Measurements from ENCODE around the gene MYO9A.

The MYO9A gene

GRCh38 chr15:72156928-72157327, 39.0 kb upstream of the MYO9A start:
- Histone ChIP-seq H3K36me3 (ENCODE audit: control insufficient read depth in 2 of 2, insufficient read depth in 1 of 2, low read length in 2 of 2) (no peaks in the 10 kb centered on the region), H3K4me1 (ENCODE audit: control insufficient read depth, insufficient read depth, low read length) (peaks cover 13% of the 10 kb centered on the region), H3K9me3 (ENCODE audit: control insufficient read depth, insufficient read depth, low read depth, low read length) (no peaks in the 10 kb centered on the region), H3K27ac (ENCODE audit: extremely low read depth, low read depth, low read length) (no peak overlapping the region), H3K4me3 (ENCODE audit: low read depth, low read length) (no peak overlapping the region)
- no peak for TF ChIP-seq ZNF768 (tag by site-specific recombination; IDR thresholded peaks at IDR 0.05)
- no peak for TF ChIP-seq ZNF518A (tag by site-specific recombination; conservative IDR thresholded peaks at IDR 0.05; ENCODE audit: low read depth)
- TF ChIP-seq WT1 (tag by site-specific recombination; IDR thresholded peaks at IDR 0.05): no peak
- no peak for TF ChIP-seq KLF16 (tag by site-specific recombination; IDR thresholded peaks at IDR 0.05)
- no peak for TF ChIP-seq ZNF112 (tag by site-specific recombination; IDR thresholded peaks at IDR 0.05)
- no peak for TF ChIP-seq ZNF114 (tag by site-specific recombination; IDR thresholded peaks at IDR 0.05)
- ChIA-PET CTCF (interaction anchor here (0.6 to 2.8 kb wide), 36 partner anchors 9 to 708 kb away, joined by 3 to 47 read pairs (median 5); no protein-coding TSS in a partner anchor), POLR2A (no interaction called here)

GRCh38 chr15:72155635-72156616, 38.0 kb upstream of the MYO9A start:
- H3K4me1 ChIP-seq (ENCODE audit: control insufficient read depth, insufficient read depth, low read length): peaks cover 13% of the 10 kb centered on the region
- H3K36me3 ChIP-seq (ENCODE audit: control insufficient read depth in 2 of 2, insufficient read depth in 1 of 2, low read length in 2 of 2): no peaks in the 10 kb centered on the region
- POLR2A ChIA-PET: no interaction called here
- peak overlapping the region; percentile 9 for H3K4me3 ChIP-seq (ENCODE audit: low read depth, low read length)
- H3K9me3 ChIP-seq (ENCODE audit: control insufficient read depth, insufficient read depth, low read depth, low read length): no peaks in the 10 kb centered on the region
- peak overlapping the region; percentile 25; the same call in 1 of the 2 replicates for H3K27ac ChIP-seq (ENCODE audit: extremely low read depth, low read depth, low read length)
- CTCF ChIA-PET: interaction anchor here (0.5 to 2.8 kb wide), 61 partner anchors 10 to 1901 kb away, joined by 3 to 47 read pairs (median 4); no protein-coding TSS in a partner anchor
- TF ChIP-seq ZNF169 (tag by site-specific recombination; IDR thresholded peaks at IDR 0.05) (no peak), ZNF664 (tag by site-specific recombination; IDR thresholded peaks at IDR 0.05) (0 out of 2 replicates have a peak, but pooled peaks have one; percentile 60), ZNF394 (tag by site-specific recombination; IDR thresholded peaks at IDR 0.05; ENCODE audit: borderline replicate concordance) (peak; percentile 99), ZFP37 (tag by site-specific recombination; IDR thresholded peaks at IDR 0.05) (peak; percentile 93), ATF2 (tag by site-specific recombination; IDR thresholded peaks at IDR 0.05; ENCODE audit: low read depth) (no peak), ZNF16 (tag by site-specific recombination; IDR thresholded peaks at IDR 0.05; ENCODE audit: low read depth) (no peak), ZNF660 (tag by site-specific recombination; IDR thresholded peaks at IDR 0.05) (peak; percentile 94), KLF1 (tag by site-specific recombination; IDR thresholded peaks at IDR 0.05) (no peak), WT1 (tag by site-specific recombination; IDR thresholded peaks at IDR 0.05) (0 out of 2 replicates have a peak, but pooled peaks have one; percentile 36), PRDM10 (tag by site-specific recombination; IDR thresholded peaks at IDR 0.05) (0 out of 2 replicates have a peak, but pooled peaks have one; percentile 11), ZNF514 (tag by site-specific recombination; IDR thresholded peaks at IDR 0.05) (no peak), SCRT1 (tag by site-specific recombination; IDR thresholded peaks at IDR 0.05; ENCODE audit: borderline replicate concordance) (no peak), PATZ1 (tag by site-specific recombination; IDR thresholded peaks at IDR 0.05) (peak; percentile 70), KLF17 (tag by site-specific recombination; IDR thresholded peaks at IDR 0.05) (0 out of 2 replicates have a peak, but pooled peaks have one; percentile 29)
